ENCODE measurements around the gene URI1. TPM values are rescaled to one million over a fixed set of nuclear protein-coding genes. Genes with fewer than 3 reads are reported as not detected.

URI1 gene
- total RNA-seq, 1 experiment from 2014 or later: 31.0 TPM

DNA sequence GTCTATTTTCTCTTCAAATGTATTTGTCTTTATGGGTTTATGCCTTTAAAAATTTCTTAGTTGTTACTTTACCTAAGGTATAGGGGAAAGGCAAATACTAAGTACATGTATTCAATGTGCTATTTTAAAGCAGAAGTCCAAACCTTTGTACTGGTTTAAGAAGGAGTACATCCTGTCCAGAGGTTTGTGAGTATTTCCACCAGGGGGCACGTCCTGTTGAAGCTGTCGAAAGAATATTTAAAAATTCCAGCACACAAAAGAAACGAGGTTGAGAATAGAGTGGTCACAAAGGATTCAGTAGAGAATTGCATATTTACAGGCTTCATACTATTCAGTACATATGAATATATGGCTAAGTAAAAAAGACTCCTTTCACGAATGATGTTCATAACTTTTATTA is 59.8 kb downstream of the URI1 start:
- Histone ChIP-seq H3K27ac (ENCODE audit: low read length) (no peak overlapping the region), H3K79me2 (ENCODE audit: low read length) (peaks cover 62% of the 10 kb centered on the region), H3K9me3 (ENCODE audit: low read length) (no peaks in the 10 kb centered on the region), H4K20me1 (ENCODE audit: low read length) (no peaks in the 10 kb centered on the region), H2AFZ (ENCODE audit: low read length) (no peak overlapping the region), H3K36me3 (ENCODE audit: low read depth, low read length) (peaks cover 4% of the 10 kb centered on the region; the same call in 1 of the 2 replicates), H3K9ac (ENCODE audit: low read length) (no peak overlapping the region), H3K27me3 (ENCODE audit: low read length) (no peaks in the 10 kb centered on the region), H3K4me2 (ENCODE audit: low read length) (no peak overlapping the region), H3F3A (ENCODE audit: low read length, unreplicated experiment) (no peaks in the 10 kb centered on the region), H3K4me3 (ENCODE audit: low read length) (no peak overlapping the region), H3K9me2 (replicated peaks; ENCODE audit: low read length) (no peaks in the 10 kb centered on the region), H3K4me1 (ENCODE audit: insufficient read depth, low read length) (peaks cover 2% of the 10 kb centered on the region)
- POLR2A ChIA-PET (ENCODE audit: unreplicated experiment): no interaction called here
- no TSS peak for BruUV-seq (replicated peaks)
- no peak for ATAC-seq
- CTCF ChIA-PET: no interaction called here
- TF ChIP-seq, protein P1, sequence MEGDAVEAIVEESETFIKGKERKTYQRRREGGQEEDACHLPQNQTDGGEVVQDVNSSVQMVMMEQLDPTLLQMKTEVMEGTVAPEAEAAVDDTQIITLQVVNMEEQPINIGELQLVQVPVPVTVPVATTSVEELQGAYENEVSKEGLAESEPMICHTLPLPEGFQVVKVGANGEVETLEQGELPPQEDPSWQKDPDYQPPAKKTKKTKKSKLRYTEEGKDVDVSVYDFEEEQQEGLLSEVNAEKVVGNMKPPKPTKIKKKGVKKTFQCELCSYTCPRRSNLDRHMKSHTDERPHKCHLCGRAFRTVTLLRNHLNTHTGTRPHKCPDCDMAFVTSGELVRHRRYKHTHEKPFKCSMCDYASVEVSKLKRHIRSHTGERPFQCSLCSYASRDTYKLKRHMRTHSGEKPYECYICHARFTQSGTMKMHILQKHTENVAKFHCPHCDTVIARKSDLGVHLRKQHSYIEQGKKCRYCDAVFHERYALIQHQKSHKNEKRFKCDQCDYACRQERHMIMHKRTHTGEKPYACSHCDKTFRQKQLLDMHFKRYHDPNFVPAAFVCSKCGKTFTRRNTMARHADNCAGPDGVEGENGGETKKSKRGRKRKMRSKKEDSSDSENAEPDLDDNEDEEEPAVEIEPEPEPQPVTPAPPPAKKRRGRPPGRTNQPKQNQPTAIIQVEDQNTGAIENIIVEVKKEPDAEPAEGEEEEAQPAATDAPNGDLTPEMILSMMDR (conservative IDR thresholded peaks at IDR 0.05; ENCODE audit: low read depth, low read length): peak; percentile 40; the same call in 1 of the 2 replicates
- no peak for TF ChIP-seq EZH2 (IDR thresholded peaks at IDR 0.05; ENCODE audit: low read length, unreplicated experiment)
- DNase-seq: peak; percentile 2
- intact Hi-C loops (cut with micrococcal nuclease): no loop called here

DNA sequence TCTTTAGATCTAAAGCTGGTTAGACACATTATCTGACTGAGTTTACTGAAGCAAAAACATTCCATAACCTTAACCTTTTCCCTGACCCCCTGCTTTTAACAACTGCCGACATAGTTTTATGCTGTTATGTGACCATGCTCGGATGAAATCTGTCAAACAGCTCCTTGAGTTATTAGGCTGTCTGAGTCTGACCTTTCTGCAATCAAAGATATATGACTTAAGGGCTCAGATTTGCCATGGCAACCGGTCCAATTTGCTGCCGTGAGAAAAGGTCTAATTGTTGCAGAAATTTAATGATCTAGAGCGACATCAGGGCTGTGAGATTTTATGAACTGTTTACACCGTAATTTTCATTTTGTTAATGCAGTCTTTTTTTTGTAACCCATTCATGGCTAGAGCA is 61.8 kb downstream of the URI1 start:
- ATAC-seq (no peak), DNase-seq (no peak)
- no peak overlapping the region for H3K27ac ChIP-seq (ENCODE audit: low read length)
- H3K9me2 ChIP-seq (replicated peaks; ENCODE audit: low read length): no peaks in the 10 kb centered on the region
- H3F3A ChIP-seq (ENCODE audit: low read length, unreplicated experiment): no peaks in the 10 kb centered on the region
- ChIA-PET CTCF (no interaction called here), POLR2A (ENCODE audit: unreplicated experiment) (no interaction called here)
- no peaks in the 10 kb centered on the region for H3K9me3 ChIP-seq (ENCODE audit: low read length)
- no peak for TF ChIP-seq EZH2phosphoT487 (IDR thresholded peaks at IDR 0.05; ENCODE audit: borderline replicate concordance, low read length)
- no peak for TF ChIP-seq EZH2 (IDR thresholded peaks at IDR 0.05; ENCODE audit: low read length, unreplicated experiment)
- TF ChIP-seq, protein P1 (conservative IDR thresholded peaks at IDR 0.05; ENCODE audit: low read depth, low read length): no peak
- no peak overlapping the region for H3K9ac ChIP-seq (ENCODE audit: low read length)
- no peaks in the 10 kb centered on the region for H4K20me1 ChIP-seq (ENCODE audit: low read length)
- H3K4me2 ChIP-seq (ENCODE audit: low read length): no peak overlapping the region
- H3K4me3 ChIP-seq (ENCODE audit: low read length): no peak overlapping the region
- peaks cover 6% of the 10 kb centered on the region; the same call in 1 of the 2 replicates for H3K36me3 ChIP-seq (ENCODE audit: low read depth, low read length)
- no peaks in the 10 kb centered on the region for H3K4me1 ChIP-seq (ENCODE audit: insufficient read depth, low read length)
- intact Hi-C loops (cut with micrococcal nuclease): no loop called here
- H3K79me2 ChIP-seq (ENCODE audit: low read length): peaks cover 42% of the 10 kb centered on the region
- H2AFZ ChIP-seq (ENCODE audit: low read length): no peak overlapping the region
- BruUV-seq (replicated peaks): no TSS peak
- H3K27me3 ChIP-seq (ENCODE audit: low read length): no peaks in the 10 kb centered on the region

DNA sequence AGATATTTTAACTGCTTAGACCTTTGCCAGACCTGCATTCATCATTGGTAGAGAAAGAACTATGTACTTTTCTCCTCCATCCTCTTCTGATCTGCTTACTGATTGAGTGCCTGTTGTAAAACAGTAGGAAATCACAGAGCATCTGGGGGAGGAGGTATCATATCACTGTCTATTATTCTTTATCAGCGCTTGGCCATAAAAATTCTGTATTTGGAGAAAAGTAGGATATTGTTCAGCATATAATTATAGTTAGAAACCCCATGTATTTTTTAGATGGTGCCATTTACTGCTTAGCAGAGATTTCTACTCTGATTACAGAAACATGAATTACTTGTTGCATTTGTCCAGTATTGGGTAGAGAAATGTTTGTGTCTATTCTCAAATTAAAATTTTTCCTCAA is 62.4 kb downstream of the URI1 start:
- no peak overlapping the region for H3K9ac ChIP-seq (ENCODE audit: low read length)
- CTCF ChIA-PET: no interaction called here

More for the DNA sequence above, 62.4 kb downstream of the URI1 start:
- H3K4me1 ChIP-seq (ENCODE audit: insufficient read depth, low read length): no peaks in the 10 kb centered on the region
- no peaks in the 10 kb centered on the region for H3K9me3 ChIP-seq (ENCODE audit: low read length)
- no peak overlapping the region for H3K4me2 ChIP-seq (ENCODE audit: low read length)
- intact Hi-C loops (cut with micrococcal nuclease): no loop called here
- no peak for DNase-seq
- ATAC-seq: no peak
- no peaks in the 10 kb centered on the region for H3K27me3 ChIP-seq (ENCODE audit: low read length)
- H3K36me3 ChIP-seq (ENCODE audit: low read depth, low read length): peaks cover 11% of the 10 kb centered on the region; the same call in 1 of the 2 replicates
- no peaks in the 10 kb centered on the region for H3K9me2 ChIP-seq (replicated peaks; ENCODE audit: low read length)
- no peaks in the 10 kb centered on the region for H3F3A ChIP-seq (ENCODE audit: low read length, unreplicated experiment)
- H2AFZ ChIP-seq (ENCODE audit: low read length): no peak overlapping the region
- TF ChIP-seq, protein P1 (conservative IDR thresholded peaks at IDR 0.05; ENCODE audit: low read depth, low read length): no peak
- no peak overlapping the region for H3K27ac ChIP-seq (ENCODE audit: low read length)
- no peaks in the 10 kb centered on the region for H4K20me1 ChIP-seq (ENCODE audit: low read length)
- POLR2A ChIA-PET (ENCODE audit: unreplicated experiment): no interaction called here
- H3K4me3 ChIP-seq (ENCODE audit: low read length): no peak overlapping the region
- peaks cover 36% of the 10 kb centered on the region for H3K79me2 ChIP-seq (ENCODE audit: low read length)
- BruUV-seq (replicated peaks): no TSS peak
